SKM-1 (cell line): ENCODE measurements around the gene MCRS1.
"Not testable (repeated sequence)": the region's sequence is repeated elsewhere in the genome, so short reads cannot be mapped to it uniquely, and the experiment has no call there.

Experiments used
- DNase-seq: peaks from one replicate; lab custom pipeline; 2025; ENCODE audit not compliant: unreplicated experiment; lab: John Stamatoyannopoulos, UW

MCRS1 gene

DNA sequence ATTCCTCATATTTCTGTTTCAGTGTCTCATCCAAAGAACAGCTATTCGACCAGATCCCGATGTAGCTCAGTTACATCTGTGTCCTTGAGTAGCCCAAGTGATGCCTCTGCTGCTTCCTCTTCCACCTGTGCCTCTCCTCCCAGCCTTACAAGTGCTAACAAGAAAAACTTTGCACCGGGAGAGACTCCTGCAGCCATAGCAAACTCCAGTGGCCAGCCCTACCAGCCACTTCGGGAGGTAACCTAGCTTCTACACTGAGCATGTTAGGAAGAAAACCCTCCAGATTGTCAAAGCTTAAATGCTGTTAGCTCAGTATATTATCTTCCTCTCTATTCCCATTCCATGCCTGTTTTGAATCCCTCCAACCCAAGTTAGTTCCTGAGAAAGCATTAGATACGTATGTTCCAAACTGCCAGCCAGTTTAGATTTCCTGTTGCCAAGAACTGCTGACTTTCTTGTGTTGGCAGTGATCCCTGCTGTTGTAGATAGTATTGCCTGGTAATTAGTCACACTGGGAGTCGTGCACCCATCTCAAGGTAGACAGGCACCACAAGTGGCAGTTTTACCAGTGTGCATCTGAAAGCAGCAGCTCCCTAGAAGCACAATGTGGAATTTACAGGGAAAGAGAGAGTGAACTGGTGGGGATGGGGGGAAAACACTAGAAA lies 43.1 kb downstream of the MCRS1 start:
- no peak for DNase-seq

DNA sequence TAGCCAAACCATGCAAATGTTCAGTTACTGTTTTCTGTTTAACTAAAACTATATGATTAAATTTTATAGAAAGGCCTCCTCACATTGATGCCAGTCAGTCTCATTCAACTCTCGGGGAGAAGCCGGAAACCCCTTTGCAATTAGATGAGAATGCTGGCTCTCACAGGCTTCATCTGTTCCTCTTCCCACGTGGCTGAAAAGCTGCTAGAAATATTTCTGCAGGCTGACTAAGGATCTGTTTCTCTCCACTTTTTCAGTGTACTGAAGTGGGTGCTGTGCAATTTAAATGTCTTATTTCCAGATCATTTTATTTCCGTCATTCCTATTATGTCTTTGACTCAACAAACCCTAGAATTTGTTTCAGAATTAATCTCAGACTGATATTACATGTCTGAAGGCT lies 46.6 kb downstream of the MCRS1 start:
- DNase-seq: no peak

DNA sequence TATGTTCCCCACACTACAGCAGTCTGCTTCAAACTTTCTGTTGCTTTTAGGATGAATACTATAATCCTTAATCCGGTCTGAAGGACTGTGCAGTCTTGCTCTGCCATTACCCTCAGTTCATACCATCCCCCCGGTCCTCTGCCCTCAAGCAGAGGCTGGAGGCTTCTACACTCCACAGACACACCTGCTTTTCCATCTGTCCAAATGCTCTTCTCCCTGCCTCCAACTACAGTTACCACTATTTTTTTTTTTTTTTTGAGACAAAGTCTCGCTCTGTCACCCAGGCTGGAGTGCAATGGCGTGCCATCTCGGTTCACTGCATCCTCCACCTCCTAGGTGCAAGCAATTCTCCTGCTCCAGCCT lies 48.4 kb downstream of the MCRS1 start:
- DNase-seq: no peak

DNA sequence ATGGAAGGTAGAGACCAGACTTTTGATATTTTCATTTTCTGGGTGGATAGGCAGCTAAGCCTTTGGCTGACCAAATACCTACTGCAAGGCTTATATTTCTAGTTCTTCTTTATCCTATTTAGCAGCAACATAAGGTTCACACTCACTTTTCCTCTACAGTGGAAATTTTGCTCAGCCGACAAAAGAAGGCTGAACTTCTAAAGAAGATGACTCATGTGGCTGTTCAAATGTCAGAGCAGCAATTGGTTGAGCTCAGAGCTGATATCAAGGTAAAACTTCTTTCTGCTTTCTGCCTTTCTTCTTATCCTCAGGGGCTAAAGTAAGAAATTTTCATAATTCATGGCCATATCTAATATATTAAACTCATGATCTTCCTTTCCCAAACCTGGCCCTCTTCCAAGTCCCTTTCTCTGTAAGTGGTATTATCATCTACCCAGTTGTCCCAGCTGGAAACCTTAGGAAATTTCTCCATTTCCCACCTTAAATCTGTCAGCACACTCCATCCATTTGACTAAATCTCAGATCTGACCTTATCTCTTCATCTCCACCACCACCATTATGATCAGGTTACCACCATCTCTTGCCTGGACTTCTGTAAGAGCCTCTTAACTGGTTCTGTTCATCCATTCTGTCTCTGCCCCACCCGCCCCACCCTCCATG lies 48.9 kb downstream of the MCRS1 start:
- no peak for DNase-seq

DNA sequence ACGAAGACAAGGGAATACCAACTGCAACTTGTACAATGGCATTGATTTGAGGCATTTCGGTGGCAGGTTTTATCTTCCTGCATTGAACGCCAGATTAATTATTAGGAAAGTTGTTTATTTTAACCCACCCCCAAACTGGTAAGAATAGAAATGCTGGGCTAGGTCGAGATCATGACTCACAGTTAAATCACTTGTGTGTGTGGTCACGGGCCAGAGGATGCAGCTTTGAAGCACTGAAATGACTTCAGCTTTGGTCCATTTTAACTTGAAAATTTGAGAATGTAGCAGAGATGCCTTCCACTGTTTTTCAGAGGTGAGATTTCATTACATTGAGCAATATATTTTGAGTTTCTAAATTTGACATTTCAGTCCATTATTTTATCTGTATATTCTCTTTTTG lies 52.7 kb downstream of the MCRS1 start:
- no peak for DNase-seq

DNA sequence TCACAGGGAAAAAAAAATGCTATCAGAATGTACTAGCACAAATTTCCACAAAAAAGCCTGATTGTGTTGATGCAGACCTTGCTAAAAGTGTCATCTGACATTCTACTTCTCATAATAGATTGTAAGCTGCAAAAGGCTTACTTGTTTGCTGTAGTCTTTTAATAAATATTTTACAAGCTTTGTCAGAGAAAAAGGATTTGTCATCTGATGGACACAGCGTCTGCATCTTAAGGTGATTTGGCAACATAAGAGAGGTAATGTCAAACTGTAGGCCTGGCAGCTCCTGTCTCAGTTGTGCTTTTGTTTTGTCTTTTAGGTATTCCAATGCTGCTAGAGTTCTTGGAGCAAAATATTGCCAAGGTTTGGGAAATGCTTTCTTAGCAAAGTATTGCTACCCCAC lies 55.4 kb downstream of the MCRS1 start:
- DNase-seq: no peak

DNA sequence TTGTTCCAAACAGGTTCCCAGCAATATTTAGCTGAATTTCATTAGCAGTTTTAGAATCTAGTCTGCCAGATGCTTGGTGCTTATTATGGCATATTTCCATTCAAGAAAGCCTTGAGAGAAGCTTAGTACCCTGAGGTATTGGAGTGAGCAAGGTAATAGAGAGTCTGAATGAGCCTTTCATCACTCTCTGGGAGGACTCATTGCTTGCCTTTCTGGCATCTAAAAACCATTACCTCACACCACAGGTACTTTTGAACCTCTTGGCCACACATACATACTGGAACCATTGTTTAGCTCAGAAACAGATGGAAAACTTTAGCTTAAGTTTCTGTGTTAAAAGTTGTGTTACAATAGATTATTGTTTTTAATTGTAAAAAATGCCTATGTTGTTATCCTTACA lies 56.5 kb downstream of the MCRS1 start:
- no peak for DNase-seq

DNA sequence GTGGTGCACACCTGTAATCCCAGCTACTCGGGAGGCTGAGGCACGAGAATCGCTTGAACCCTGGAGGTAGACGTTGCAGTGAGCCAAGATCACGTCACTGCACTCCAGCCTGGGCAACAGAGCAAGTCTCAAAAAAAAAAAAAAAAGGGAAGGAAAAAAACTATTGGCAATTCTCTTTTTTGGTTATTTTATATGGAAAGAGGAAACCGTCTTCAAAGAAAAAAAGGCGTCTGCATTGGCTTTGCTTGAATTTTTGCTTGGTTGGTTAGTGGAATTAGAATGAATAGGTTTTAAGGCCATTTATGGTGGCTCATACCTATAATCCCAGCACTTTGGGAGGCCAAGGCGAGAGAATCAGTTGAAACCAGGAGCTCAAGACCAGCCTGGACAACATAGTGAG lies 58.3 kb downstream of the MCRS1 start:
- DNase-seq: not testable (repeated sequence)
